ENCODE measurements around the gene ELL.

The ELL gene

GRCh38 chr19:18558604-18559003 is 36.7 kb upstream of the ELL start (continued):
- TF ChIP-seq TSHZ2 (CRISPR knock-in tag; IDR thresholded peaks at IDR 0.05) (no peak), ESRRG (CRISPR knock-in tag; IDR thresholded peaks at IDR 0.05) (no peak)
- TF ChIP-seq, protein P1, sequence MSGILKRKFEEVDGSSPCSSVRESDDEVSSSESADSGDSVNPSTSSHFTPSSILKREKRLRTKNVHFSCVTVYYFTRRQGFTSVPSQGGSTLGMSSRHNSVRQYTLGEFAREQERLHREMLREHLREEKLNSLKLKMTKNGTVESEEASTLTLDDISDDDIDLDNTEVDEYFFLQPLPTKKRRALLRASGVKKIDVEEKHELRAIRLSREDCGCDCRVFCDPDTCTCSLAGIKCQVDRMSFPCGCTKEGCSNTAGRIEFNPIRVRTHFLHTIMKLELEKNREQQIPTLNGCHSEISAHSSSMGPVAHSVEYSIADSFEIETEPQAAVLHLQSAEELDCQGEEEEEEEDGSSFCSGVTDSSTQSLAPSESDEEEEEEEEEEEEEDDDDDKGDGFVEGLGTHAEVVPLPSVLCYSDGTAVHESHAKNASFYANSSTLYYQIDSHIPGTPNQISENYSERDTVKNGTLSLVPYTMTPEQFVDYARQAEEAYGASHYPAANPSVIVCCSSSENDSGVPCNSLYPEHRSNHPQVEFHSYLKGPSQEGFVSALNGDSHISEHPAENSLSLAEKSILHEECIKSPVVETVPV (CRISPR knock-in tag; IDR thresholded peaks at IDR 0.05): no peak

- peak; percentile 40 for ATAC-seq
Observed at GRCh38 chr19:18558202-18558555, 36.3 kb upstream of the ELL start.

DNA sequence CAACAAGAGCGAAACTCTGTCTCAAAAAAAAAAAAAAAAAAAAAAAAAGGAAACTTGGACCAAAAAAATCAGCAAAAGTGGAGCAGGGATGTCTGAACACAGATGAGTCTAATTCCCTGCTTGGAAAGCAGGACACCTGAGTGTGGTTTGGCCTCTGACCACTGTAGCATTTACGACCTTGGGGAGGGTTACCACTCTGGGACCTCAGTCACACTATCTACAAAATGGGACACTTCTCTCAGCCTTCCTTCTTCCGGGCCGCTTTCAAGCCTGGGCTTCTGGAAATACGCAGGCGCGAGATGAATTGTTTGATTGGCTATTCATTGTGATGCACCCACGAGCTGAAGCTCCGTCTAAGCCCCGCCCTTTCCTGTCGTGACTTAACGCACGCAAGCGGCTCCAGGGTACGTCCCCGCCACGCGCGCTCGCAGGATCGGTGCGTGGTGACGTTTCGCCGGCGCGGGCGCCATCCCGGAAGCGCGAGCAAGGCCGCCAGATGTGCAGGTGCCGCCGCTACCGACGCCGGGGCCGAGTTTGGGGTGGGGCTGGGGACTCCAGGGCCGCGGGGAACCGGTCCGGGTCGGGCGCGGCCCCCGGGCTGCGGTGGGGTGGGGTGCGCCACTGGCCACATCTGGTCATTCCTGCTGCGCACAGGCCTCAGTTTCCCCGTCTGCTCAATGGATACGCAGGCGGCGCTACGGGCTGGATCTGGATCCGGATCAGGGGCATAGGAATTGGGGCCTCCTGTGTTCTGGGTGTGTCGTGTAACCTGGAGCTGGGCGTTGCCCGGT is 35.7 kb upstream of the ELL start, which contains the start of gene KXD1:
KXD1 (plus strand) TSS at position 460 of the 791 bp plus-strand sequence. CDS start 4,187 bp downstream, outside the sequence.
- ATAC-seq: peak; percentile 99
- TF ChIP-seq PPARA (CRISPR knock-in tag; IDR thresholded peaks at IDR 0.05; ENCODE audit: borderline replicate concordance): no peak
- no peak for TF ChIP-seq ZC3H10 (CRISPR knock-in tag; IDR thresholded peaks at IDR 0.05)
- no peak; the same call in 1 of the 2 replicates for TF ChIP-seq TSHZ2 (CRISPR knock-in tag; IDR thresholded peaks at IDR 0.05)
- TF ChIP-seq ZNF565 (CRISPR knock-in tag; conservative IDR thresholded peaks at IDR 0.05; ENCODE audit: low read depth): no peak
- no peak for TF ChIP-seq PATZ1 (CRISPR knock-in tag; IDR thresholded peaks at IDR 0.05; ENCODE audit: borderline replicate concordance)
- TF ChIP-seq ZFP3 (CRISPR knock-in tag; IDR thresholded peaks at IDR 0.05): no peak
- no peak for TF ChIP-seq ESRRG (CRISPR knock-in tag; IDR thresholded peaks at IDR 0.05)
- TF ChIP-seq, protein P1 (CRISPR knock-in tag; IDR thresholded peaks at IDR 0.05): no peak

More at GRCh38 chr19:18558202-18558555, 36.3 kb upstream of the ELL start:
- TF ChIP-seq, protein P1 (CRISPR knock-in tag; IDR thresholded peaks at IDR 0.05): no peak
- no peak for TF ChIP-seq TSHZ2 (CRISPR knock-in tag; IDR thresholded peaks at IDR 0.05)

All from SK-N-SH treated with all-trans-retinoic acid at 6 μM for 48 hours (cell line).